ENCODE data around the gene XKR3. TPM values are rescaled to one million over a fixed set of nuclear protein-coding genes. Genes with fewer than 3 reads are reported as not detected.

XKR3 gene
- total RNA-seq, 1 donor from 2014 or later: not detected

DNA sequence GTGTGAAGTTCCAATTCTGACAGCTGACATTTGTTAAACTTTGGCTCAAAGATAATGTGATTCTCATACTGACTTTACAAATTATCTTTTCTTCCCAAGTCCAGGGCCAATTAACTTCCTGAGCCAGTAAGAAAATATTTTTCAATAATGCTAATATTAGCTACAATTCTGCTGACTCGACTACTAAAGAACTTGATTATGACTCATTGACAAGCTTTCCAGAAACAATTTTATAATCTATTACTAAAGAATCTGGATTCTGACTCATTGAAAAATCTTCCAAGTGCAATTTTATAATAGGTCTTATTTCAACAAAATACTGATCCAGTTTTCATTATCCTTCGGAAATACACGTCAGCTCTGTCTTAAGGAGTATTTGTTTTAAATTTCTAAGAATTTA lies 12.9 kb upstream of the XKR3 start:
- TF ChIP-seq EZH2 (IDR thresholded peaks at IDR 0.05; ENCODE audit: insufficient read depth, low read length): no peak
- no peak for TF ChIP-seq CTCF (IDR thresholded peaks at IDR 0.05; ENCODE audit: insufficient read depth, low read depth, low read length)
- no peak for FAIRE-seq
- no peak overlapping the region for H3K4me2 ChIP-seq (ENCODE audit: low read length)
- H3K27ac ChIP-seq (ENCODE audit: low read depth, low read length): no peak overlapping the region
- no peak overlapping the region for H3K27ac Mint-ChIP-seq (ENCODE audit: unreplicated experiment)
- H3K27me3 Mint-ChIP-seq (ENCODE audit: low read depth, unreplicated experiment): no peaks in the 10 kb centered on the region
- H3K4me3 Mint-ChIP-seq (ENCODE audit: unreplicated experiment): no peak overlapping the region
- no peak overlapping the region for H3K9ac ChIP-seq (ENCODE audit: low read length)
- no peak for DNase-seq (ENCODE audit: low read depth)
- no peaks in the 10 kb centered on the region for H3K36me3 ChIP-seq (ENCODE audit: insufficient read depth, low read length)
- H3K36me3 Mint-ChIP-seq (ENCODE audit: low read depth, unreplicated experiment): no peaks in the 10 kb centered on the region
- H3K9me3 ChIP-seq (ENCODE audit: insufficient read depth, low read depth, low read length): no peaks in the 10 kb centered on the region
- H4K20me1 ChIP-seq (ENCODE audit: insufficient read depth, low read length): no peaks in the 10 kb centered on the region
- no peak overlapping the region for H2AFZ ChIP-seq (ENCODE audit: low read depth, low read length)
- no peaks in the 10 kb centered on the region for H3K79me2 ChIP-seq (ENCODE audit: insufficient read depth, low read length)
- H3K4me1 ChIP-seq (ENCODE audit: insufficient read depth, low read length): no peaks in the 10 kb centered on the region
- no peaks in the 10 kb centered on the region for H3K27me3 ChIP-seq (ENCODE audit: insufficient read depth, low read length)
- H3K4me1 Mint-ChIP-seq (ENCODE audit: low read depth, unreplicated experiment): no peaks in the 10 kb centered on the region
- H3K4me3 ChIP-seq (ENCODE audit: insufficient read depth, low read depth, low read length): no peak overlapping the region
- H3K9me3 Mint-ChIP-seq (ENCODE audit: unreplicated experiment): no peaks in the 10 kb centered on the region

- Histone ChIP-seq H3K27me3 (ENCODE audit: insufficient read depth, low read length) (no peaks in the 10 kb centered on the region), H3K9me3 (ENCODE audit: insufficient read depth, low read depth, low read length) (no peaks in the 10 kb centered on the region), H3K4me3 (ENCODE audit: insufficient read depth, low read depth, low read length) (no peak overlapping the region), H3K79me2 (ENCODE audit: insufficient read depth, low read length) (no peaks in the 10 kb centered on the region), H4K20me1 (ENCODE audit: insufficient read depth, low read length) (no peaks in the 10 kb centered on the region), H3K9ac (ENCODE audit: low read length) (no peak overlapping the region), H2AFZ (ENCODE audit: low read depth, low read length) (no peak overlapping the region), H3K4me2 (ENCODE audit: low read length) (no peak overlapping the region), H3K27ac (ENCODE audit: low read depth, low read length) (no peak overlapping the region), H3K4me1 (ENCODE audit: insufficient read depth, low read length) (no peaks in the 10 kb centered on the region), H3K36me3 (ENCODE audit: insufficient read depth, low read length) (no peaks in the 10 kb centered on the region)
- H3K4me1 Mint-ChIP-seq (ENCODE audit: low read depth, unreplicated experiment): no peaks in the 10 kb centered on the region
- H3K9me3 Mint-ChIP-seq (ENCODE audit: unreplicated experiment): no peaks in the 10 kb centered on the region
- H3K4me3 Mint-ChIP-seq (ENCODE audit: unreplicated experiment): no peak overlapping the region
- DNase-seq (ENCODE audit: low read depth) (no peak), FAIRE-seq (no peak)
- H3K27me3 Mint-ChIP-seq (ENCODE audit: low read depth, unreplicated experiment): no peaks in the 10 kb centered on the region
- no peak overlapping the region for H3K27ac Mint-ChIP-seq (ENCODE audit: unreplicated experiment)
- H3K36me3 Mint-ChIP-seq (ENCODE audit: low read depth, unreplicated experiment): no peaks in the 10 kb centered on the region
- TF ChIP-seq CTCF (IDR thresholded peaks at IDR 0.05; ENCODE audit: insufficient read depth, low read depth, low read length) (no peak), EZH2 (IDR thresholded peaks at IDR 0.05; ENCODE audit: insufficient read depth, low read length) (no peak)
Measured at GRCh38 chr22:16834971-16835370, 9.8 kb upstream of the XKR3 start.

- FAIRE-seq: no peak
Measured at GRCh38 chr22:16831257-16831656, 6.0 kb upstream of the XKR3 start.

More at GRCh38 chr22:16831257-16831656, 6.0 kb upstream of the XKR3 start:
- H3K27ac ChIP-seq (ENCODE audit: low read depth, low read length): no peak overlapping the region
- no peak for TF ChIP-seq EZH2 (IDR thresholded peaks at IDR 0.05; ENCODE audit: insufficient read depth, low read length)
- no peak for TF ChIP-seq CTCF (IDR thresholded peaks at IDR 0.05; ENCODE audit: insufficient read depth, low read depth, low read length)
- H3K9me3 ChIP-seq (ENCODE audit: insufficient read depth, low read depth, low read length): no peaks in the 10 kb centered on the region
- H3K9me3 Mint-ChIP-seq (ENCODE audit: unreplicated experiment): no peaks in the 10 kb centered on the region
- no peak overlapping the region for H2AFZ ChIP-seq (ENCODE audit: low read depth, low read length)
- DNase-seq (ENCODE audit: low read depth): no peak
- H3K4me2 ChIP-seq (ENCODE audit: low read length): no peak overlapping the region
- H3K4me1 Mint-ChIP-seq (ENCODE audit: low read depth, unreplicated experiment): no peaks in the 10 kb centered on the region
- H3K27me3 Mint-ChIP-seq (ENCODE audit: low read depth, unreplicated experiment): no peaks in the 10 kb centered on the region
- no peaks in the 10 kb centered on the region for H3K36me3 ChIP-seq (ENCODE audit: insufficient read depth, low read length)
- no peak overlapping the region for H3K27ac Mint-ChIP-seq (ENCODE audit: unreplicated experiment)
- no peak overlapping the region for H3K9ac ChIP-seq (ENCODE audit: low read length)
- no peak overlapping the region for H3K4me3 Mint-ChIP-seq (ENCODE audit: unreplicated experiment)
- no peaks in the 10 kb centered on the region for H3K36me3 Mint-ChIP-seq (ENCODE audit: low read depth, unreplicated experiment)
- no peaks in the 10 kb centered on the region for H4K20me1 ChIP-seq (ENCODE audit: insufficient read depth, low read length)
- no peaks in the 10 kb centered on the region for H3K27me3 ChIP-seq (ENCODE audit: insufficient read depth, low read length)
- no peaks in the 10 kb centered on the region for H3K4me1 ChIP-seq (ENCODE audit: insufficient read depth, low read length)
- no peaks in the 10 kb centered on the region for H3K79me2 ChIP-seq (ENCODE audit: insufficient read depth, low read length)
- no peak overlapping the region for H3K4me3 ChIP-seq (ENCODE audit: insufficient read depth, low read depth, low read length)
